HG03159 (cell line): Measurements from ENCODE around the gene COL26A1.
"Not testable (repeated sequence)": the region's sequence is repeated elsewhere in the genome, so short reads cannot be mapped to it uniquely, and the experiment has no call there.

ENCODE experiments used
- ATAC-seq: cut with Tn5 transposase; IDR thresholded peaks from one replicate; pipeline ENCODE4 v1.9.1; 2021; ENCODE audit warnings: mild to moderate bottlenecking, moderate library complexity; ENCODE audit not compliant: unreplicated experiment

Gene COL26A1

GRCh38 chr7:101401390-101402080 is 38.9 kb downstream of the COL26A1 start:
- ATAC-seq: no peak

GRCh38 chr7:101402081-101402779 is 39.6 kb downstream of the COL26A1 start:
- ATAC-seq: no peak

- ATAC-seq: no peak
Measured at GRCh38 chr7:101402835-101403234, 40.2 kb downstream of the COL26A1 start.

GRCh38 chr7:101405474-101406067 is 42.9 kb downstream of the COL26A1 start:
- no peak for ATAC-seq

- ATAC-seq: no peak
Measured at GRCh38 chr7:101410743-101411507, 48.2 kb downstream of the COL26A1 start.

GRCh38 chr7:101411508-101411874 is 48.8 kb downstream of the COL26A1 start:
- no peak for ATAC-seq

GRCh38 chr7:101412976-101413375 is 50.3 kb downstream of the COL26A1 start:
- ATAC-seq: no peak

- no peak for ATAC-seq
Measured at GRCh38 chr7:101418694-101419093, 56.0 kb downstream of the COL26A1 start.

GRCh38 chr7:101419831-101420230 is 57.2 kb downstream of the COL26A1 start:
- ATAC-seq: no peak

- no peak for ATAC-seq
Measured at GRCh38 chr7:101420436-101420835, 57.8 kb downstream of the COL26A1 start.

- ATAC-seq: no peak
Measured at GRCh38 chr7:101422356-101423195, 59.9 kb downstream of the COL26A1 start.

- no peak for ATAC-seq
Measured at GRCh38 chr7:101426303-101427011, 63.8 kb downstream of the COL26A1 start.

- no peak for ATAC-seq
Measured at GRCh38 chr7:101428093-101428866, 65.6 kb downstream of the COL26A1 start.

- ATAC-seq: no peak
Measured at GRCh38 chr7:101432316-101432715, 69.6 kb downstream of the COL26A1 start.

- no peak for ATAC-seq
Measured at GRCh38 chr7:101433688-101434087, 71.0 kb downstream of the COL26A1 start.

- ATAC-seq: not testable (repeated sequence)
Measured at GRCh38 chr7:101434155-101434554, 71.5 kb downstream of the COL26A1 start.

- ATAC-seq: no peak
Measured at GRCh38 chr7:101435461-101436220, 73.0 kb downstream of the COL26A1 start.

GRCh38 chr7:101436221-101436735 is 73.6 kb downstream of the COL26A1 start:
- no peak for ATAC-seq
